Subcutaneous adipose tissue (tissue), 4 donors: Measurements from ENCODE around the gene LPXN. TPM values are rescaled to one million over a fixed set of nuclear protein-coding genes. Genes with fewer than 3 reads are reported as not detected.

Experiments
- total RNA-seq, 4 donors: library from RNA; depleted of rRNA; stranded (reverse); fragments of >200 nt; gene quantifications; one replicate each; pipeline ENCODE4 v1.1.0, GENCODE V29; 2016
- TF ChIP-seq, protein P1 (sequence below): fragments of 450-650 bp; IDR thresholded peaks from one replicate; pipeline ENCODE4 v1.5.1; 2016; ENCODE audit warnings: low read depth, mild to moderate bottlenecking, control low read depth, antibody characterized with exemption, moderate library complexity

LPXN gene
- total RNA-seq, 4 donors from 2014 or later, result 7.9 to 75.5 (median 14.2) TPM

DNA sequence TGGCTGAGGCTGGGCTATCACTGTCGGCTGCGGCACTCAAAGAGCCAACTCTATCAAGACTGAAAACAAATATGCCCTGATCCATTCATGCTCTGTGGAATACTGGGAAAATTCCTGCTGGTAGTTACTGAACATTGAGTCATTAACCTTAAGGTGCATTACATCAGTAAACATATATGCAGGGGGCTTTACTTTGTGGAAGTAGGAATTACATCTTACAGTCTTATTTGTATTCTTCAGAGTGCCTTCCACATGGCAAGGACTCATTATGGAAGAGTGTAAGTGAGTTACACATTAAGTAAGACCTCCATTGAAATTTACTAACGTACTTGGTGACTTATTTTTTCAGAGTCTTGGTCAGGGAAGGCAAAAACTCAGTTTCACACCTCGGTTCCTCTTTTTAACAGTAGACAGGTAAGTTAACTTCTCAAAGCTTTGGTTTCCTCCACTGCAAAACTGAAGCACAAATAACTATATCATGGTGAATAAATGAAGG, 72.2 kb downstream of the LPXN start:
- TF ChIP-seq, protein P1, sequence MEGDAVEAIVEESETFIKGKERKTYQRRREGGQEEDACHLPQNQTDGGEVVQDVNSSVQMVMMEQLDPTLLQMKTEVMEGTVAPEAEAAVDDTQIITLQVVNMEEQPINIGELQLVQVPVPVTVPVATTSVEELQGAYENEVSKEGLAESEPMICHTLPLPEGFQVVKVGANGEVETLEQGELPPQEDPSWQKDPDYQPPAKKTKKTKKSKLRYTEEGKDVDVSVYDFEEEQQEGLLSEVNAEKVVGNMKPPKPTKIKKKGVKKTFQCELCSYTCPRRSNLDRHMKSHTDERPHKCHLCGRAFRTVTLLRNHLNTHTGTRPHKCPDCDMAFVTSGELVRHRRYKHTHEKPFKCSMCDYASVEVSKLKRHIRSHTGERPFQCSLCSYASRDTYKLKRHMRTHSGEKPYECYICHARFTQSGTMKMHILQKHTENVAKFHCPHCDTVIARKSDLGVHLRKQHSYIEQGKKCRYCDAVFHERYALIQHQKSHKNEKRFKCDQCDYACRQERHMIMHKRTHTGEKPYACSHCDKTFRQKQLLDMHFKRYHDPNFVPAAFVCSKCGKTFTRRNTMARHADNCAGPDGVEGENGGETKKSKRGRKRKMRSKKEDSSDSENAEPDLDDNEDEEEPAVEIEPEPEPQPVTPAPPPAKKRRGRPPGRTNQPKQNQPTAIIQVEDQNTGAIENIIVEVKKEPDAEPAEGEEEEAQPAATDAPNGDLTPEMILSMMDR, result no peak

DNA sequence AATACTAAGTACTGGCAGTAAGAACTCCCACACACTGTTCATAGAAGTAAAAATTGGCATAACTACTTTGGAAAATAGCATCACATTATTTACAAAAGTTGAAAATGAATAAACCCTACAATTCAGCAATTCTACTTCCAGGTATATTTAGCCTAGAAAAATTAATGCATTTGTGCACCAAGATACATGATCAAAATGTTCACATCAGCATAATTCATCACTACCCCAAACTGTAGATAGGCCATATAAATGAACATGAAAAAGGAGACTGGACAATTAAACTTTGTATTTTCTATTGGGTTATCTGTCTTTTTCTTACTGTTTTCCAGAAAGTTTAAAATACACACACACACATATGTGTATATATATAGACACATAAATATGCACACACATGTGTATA, 73.7 kb downstream of the LPXN start:
- TF ChIP-seq, protein P1, result no peak

DNA sequence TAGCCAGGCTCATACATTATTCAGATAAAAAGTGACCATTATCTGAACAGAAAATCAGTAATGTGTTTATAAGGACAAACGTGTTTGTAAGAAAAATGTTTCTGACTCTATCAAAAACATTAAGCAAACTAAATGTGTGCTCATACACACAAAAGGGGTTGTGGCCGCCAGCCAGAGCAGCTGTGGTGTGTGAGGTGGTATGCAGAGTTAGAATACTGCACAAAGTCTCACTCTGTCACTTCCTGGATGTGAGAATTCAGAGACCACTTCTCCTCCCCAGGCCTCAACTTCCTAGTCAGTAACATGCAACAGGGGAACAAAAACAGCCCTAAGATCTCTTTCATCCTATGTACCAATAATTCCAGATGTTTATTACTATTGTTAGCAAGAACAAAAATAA, 77.2 kb downstream of the LPXN start:
- TF ChIP-seq, protein P1, result no peak

DNA sequence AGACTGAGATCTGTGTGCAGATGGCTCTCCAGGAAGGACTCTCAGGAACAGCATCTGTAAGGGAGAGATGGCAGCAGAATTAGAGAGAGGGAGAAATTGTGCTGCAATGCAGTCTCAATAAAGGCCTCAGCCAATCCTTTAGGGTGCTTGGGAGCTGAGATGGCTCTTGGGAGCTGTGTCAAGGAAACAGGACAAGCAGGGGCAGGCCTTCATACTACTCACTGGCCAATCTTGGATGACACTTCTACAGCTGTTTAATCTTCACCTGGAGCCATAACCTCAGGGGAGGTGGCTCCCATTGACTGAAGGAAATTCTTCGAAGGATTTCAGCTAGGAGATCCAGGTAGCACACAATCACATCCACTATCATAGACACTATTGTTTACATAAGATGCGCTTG, 77.7 kb downstream of the LPXN start:
- TF ChIP-seq, protein P1, result no peak

DNA sequence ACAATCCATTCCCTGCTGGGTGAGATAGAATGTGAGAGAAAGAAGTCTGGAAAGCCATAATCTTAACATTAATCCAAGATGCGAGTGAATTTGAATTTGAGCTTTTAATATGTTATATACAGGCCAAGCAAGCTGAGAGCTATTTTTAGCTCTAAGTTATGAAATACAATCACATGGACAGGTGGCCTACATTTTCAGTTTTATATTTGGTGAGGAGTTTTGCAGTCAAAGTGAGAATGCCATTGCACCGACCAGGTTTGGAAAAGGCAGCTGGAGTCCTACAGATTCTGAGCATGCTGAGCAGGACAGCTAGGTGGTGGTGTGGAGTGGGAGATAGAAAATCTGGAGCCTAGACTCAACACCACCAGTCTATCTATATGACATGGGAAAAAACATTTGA, 79.8 kb downstream of the LPXN start:
- TF ChIP-seq, protein P1, result no peak

DNA sequence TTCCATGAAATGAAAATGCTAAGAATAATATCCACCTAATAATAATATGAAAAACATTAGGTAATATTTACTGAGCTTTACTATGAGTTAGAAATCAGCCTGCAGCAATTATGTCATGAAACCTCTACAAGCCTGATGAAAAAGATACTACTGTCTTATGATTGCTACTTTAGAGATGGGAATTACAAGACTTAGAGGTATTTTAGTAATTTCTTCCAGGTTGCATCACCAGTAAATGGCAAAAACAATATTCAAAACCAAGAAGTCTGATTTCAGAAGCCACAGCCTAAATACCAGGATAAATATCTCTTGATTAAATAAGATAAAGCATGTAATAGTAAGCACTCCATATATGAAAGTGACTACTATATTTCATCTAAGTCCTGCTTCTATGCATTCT, 81.6 kb downstream of the LPXN start:
- TF ChIP-seq, protein P1, result no peak

DNA sequence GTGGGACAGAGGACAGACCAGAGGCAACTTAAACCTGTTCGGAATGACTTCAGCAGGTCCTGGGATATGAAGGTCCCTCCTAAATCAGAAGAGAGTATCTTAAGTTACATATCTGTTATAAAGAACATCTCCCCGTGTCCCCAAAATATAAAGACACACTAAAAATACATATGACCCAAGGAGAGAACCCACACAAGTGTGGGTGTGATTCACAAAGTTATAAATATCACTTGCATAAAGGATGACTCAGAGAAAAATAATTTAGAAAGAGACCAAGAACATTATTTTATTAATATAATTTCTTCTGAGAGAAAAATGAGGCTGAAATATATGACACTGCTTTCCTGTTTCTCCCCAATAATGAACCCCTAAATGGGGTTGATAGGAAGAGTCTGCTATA, 82.0 kb downstream of the LPXN start:
- TF ChIP-seq, protein P1, result no peak
